Mononuclear cell (primary cell): ENCODE data around the gene CMPK1. TPM values are rescaled to one million over a fixed set of nuclear protein-coding genes. Genes with fewer than 3 reads are reported as not detected.

Experiments used
- H3K27me3 ChIP-seq: 2 replicates; pipeline ENCODE4 v1.6.0; 2011; ENCODE audit warnings: low read length, control low read depth; ENCODE audit not compliant: insufficient read depth
- H3K4me1 ChIP-seq: 2 replicates; pipeline ENCODE4 v1.5.1; 2011; ENCODE audit warnings: mild to moderate bottlenecking, low read length, control low read depth; ENCODE audit not compliant: insufficient read depth
- H3K4me3 ChIP-seq: 2 replicates; pipeline ENCODE4 v1.5.1; 2011; ENCODE audit warnings: mild to moderate bottlenecking, low read length, moderate library complexity
- H3K9me3 ChIP-seq: 2 replicates; pipeline ENCODE4 v1.5.1; 2011; ENCODE audit warnings: low read depth, mild to moderate bottlenecking, control low read depth, low read length
- total RNA-seq: library from RNA; depleted of rRNA; stranded (reverse); fragments of >200 nt; gene quantifications from one replicate; pipeline ENCODE4 v1.2.3, GENCODE V29; 2012

The CMPK1 gene
- total RNA-seq, 1 donor: 161 TPM

- peaks cover 60% of the 10 kb centered on the region for H3K27me3 ChIP-seq
Measured at GRCh38 chr1:47417170-47418044, 83.8 kb downstream of the CMPK1 start.

DNA sequence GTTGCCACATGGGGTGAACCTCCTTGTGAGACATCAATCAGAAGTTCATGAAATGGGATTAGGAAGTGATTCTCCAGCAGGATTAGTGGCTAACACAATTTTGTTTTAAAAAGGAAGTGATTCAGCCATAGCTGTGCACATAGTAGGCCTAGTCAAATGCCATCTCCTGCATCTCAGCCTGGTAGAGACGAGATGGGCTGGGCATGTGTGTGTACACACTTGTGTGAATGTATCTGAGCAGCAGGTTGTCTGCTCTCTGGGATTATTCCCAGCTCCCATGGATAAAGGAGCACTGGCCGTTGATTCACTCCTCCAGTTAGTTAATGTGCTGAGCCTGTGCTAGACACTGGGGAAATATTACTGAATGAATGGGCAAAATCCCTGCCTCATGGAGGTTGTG is 84.5 kb downstream of the CMPK1 start:
- Histone ChIP-seq H3K9me3 (no peaks in the 10 kb centered on the region), H3K4me1 (no peaks in the 10 kb centered on the region), H3K4me3 (no peak overlapping the region), H3K27me3 (peaks cover 60% of the 10 kb centered on the region)

More at GRCh38 chr1:47417170-47418044, 83.8 kb downstream of the CMPK1 start:
- no peak overlapping the region for H3K4me3 ChIP-seq
- no peaks in the 10 kb centered on the region for H3K4me1 ChIP-seq
- H3K9me3 ChIP-seq: no peaks in the 10 kb centered on the region

DNA sequence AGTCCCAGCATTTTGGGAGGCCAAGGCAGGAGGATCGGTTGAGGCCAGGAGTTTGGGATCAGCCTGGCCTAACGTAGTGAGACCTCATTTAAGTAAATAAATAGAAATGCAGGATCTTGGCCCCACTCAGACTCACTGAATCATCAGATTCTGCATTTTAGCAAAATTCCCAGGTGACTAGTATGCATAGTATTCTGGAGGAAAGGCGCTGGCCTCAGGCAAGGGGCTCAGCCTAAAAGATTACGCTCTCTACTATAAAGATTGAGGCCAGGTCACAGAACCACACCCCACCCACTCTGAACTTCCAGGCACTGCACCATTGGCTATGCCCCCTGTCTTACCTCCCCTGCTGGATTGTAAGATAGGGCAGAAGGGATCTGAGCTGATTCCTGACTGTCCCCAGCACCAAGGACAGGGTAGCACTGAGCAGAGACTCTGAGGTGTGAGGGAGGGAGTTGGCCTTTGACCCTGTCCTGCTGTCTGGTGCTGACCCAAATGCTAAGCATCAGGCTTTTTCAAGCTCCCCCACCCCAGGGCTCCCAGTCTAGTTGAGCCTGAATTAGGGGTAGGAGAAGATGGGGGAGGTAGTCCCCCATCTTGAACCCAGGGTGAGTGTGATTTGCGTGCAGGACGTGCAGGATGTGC is 85.2 kb downstream of the CMPK1 start:
- Histone ChIP-seq H3K4me1 (no peaks in the 10 kb centered on the region), H3K27me3 (peaks cover 60% of the 10 kb centered on the region), H3K9me3 (no peaks in the 10 kb centered on the region), H3K4me3 (no peak overlapping the region)

GRCh38 chr1:47420547-47420946 is 87.0 kb downstream of the CMPK1 start:
- Histone ChIP-seq H3K4me1 (no peaks in the 10 kb centered on the region), H3K4me3 (no peak overlapping the region), H3K27me3 (peaks cover 52% of the 10 kb centered on the region), H3K9me3 (no peaks in the 10 kb centered on the region)

DNA sequence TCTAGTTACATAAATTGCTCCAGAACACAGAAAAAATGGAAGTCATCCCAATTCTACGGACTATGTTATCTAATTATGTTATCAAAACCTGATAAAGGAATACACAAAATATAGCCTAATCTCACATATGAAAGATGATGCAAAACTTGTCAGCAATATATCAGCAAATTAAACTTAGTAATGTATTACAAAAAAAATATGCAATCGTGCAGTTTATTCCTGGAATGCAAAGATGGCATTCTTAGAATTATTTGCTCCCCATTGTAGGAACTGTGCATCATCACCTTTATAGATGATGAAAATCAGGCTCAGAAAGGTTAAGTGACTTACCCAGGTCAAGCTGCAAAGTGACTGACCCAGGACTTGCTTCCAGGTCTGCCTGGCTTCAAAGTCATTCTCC is 90.3 kb downstream of the CMPK1 start:
- Histone ChIP-seq H3K27me3 (peaks cover 33% of the 10 kb centered on the region), H3K9me3 (no peaks in the 10 kb centered on the region), H3K4me1 (no peaks in the 10 kb centered on the region), H3K4me3 (no peak overlapping the region)

- H3K4me3 ChIP-seq: no peak overlapping the region
- no peaks in the 10 kb centered on the region for H3K4me1 ChIP-seq
- H3K9me3 ChIP-seq: no peaks in the 10 kb centered on the region
- H3K27me3 ChIP-seq: peaks cover 27% of the 10 kb centered on the region
Measured at GRCh38 chr1:47424336-47424982, 90.9 kb downstream of the CMPK1 start.

Other genes with a start within 250 kb of the CMPK1 start
- gene CYP4A22, start 196.3 kb upstream of the CMPK1 start, total RNA-seq: not detected
- gene PDZK1IP1, start 143.8 kb upstream of the CMPK1 start, total RNA-seq: 3.6 TPM
- gene TAL1, start 101.6 kb upstream of the CMPK1 start, total RNA-seq: 10.8 TPM
- 4.9 TPM for gene STIL, start 19.6 kb upstream of the CMPK1 start, total RNA-seq
- gene FOXE3, start 82.5 kb downstream of the CMPK1 start, total RNA-seq: not detected
- 0.42 TPM for gene FOXD2, start 104.3 kb downstream of the CMPK1 start, total RNA-seq